Mesendoderm (in vitro differentiated cells): Measurements from ENCODE around the gene GPSM1.

Experiments used
- DNase-seq: peaks from one replicate; pipeline ENCODE4 v3.0.0; 2013
- H2AK5ac ChIP-seq: 2 replicates; pipeline ENCODE4 v1.6.1; 2013; ENCODE audit warnings: low read length, inconsistent platforms
- H2BK120ac ChIP-seq: 2 replicates; pipeline ENCODE4 v1.6.1; 2013; ENCODE audit warnings: low read depth, mild to moderate bottlenecking, low read length, moderate library complexity, mixed read lengths
- H2BK15ac ChIP-seq: replicated peaks from 2 replicates; pipeline ENCODE4 v1.6.1; 2013; ENCODE audit warnings: low read depth, mild to moderate bottlenecking, moderate library complexity
- H2BK5ac ChIP-seq: 2 replicates; pipeline ENCODE4 v1.6.1; 2013; ENCODE audit warnings: low read length, inconsistent platforms
- H3K18ac ChIP-seq: 2 replicates; pipeline ENCODE4 v1.6.1; 2013; ENCODE audit warnings: mild to moderate bottlenecking, low read length, mixed read lengths
- H3K23ac ChIP-seq: one replicate; pipeline ENCODE4 v1.6.1; 2013; ENCODE audit warnings: low read length
- H3K27ac ChIP-seq: 2 replicates; pipeline ENCODE4 v1.5.1; 2013; ENCODE audit warnings: low read depth, mild to moderate bottlenecking, inconsistent platforms, low read length, moderate library complexity
- H3K27me3 ChIP-seq: 2 replicates; pipeline ENCODE4 v1.6.1; 2013; ENCODE audit warnings: low read length, control low read depth, mild to moderate bottlenecking, inconsistent platforms; ENCODE audit not compliant: insufficient read depth, poor library complexity
- H3K36me3 ChIP-seq: 2 replicates; pipeline ENCODE4 v1.6.1; 2013; ENCODE audit warnings: low read length, inconsistent platforms; ENCODE audit not compliant: control insufficient read depth, insufficient read depth
- H3K4ac ChIP-seq: one replicate; pipeline ENCODE4 v1.6.1; 2013; ENCODE audit warnings: low read depth, mild to moderate bottlenecking, low read length, moderate library complexity
- H3K4me1 ChIP-seq: 2 replicates; pipeline ENCODE4 v1.6.1; 2013; ENCODE audit warnings: low read depth, low read length, inconsistent platforms; ENCODE audit not compliant: control insufficient read depth
- H3K4me2 ChIP-seq: 2 replicates; pipeline ENCODE4 v1.6.1; 2013; ENCODE audit warnings: low read length
- H3K4me3 ChIP-seq: 2 replicates; pipeline ENCODE4 v1.5.1; 2013; ENCODE audit warnings: mild to moderate bottlenecking, low read length
- H3K56ac ChIP-seq: one replicate; pipeline ENCODE4 v1.6.1; 2013; ENCODE audit warnings: low read length
- H3K79me1 ChIP-seq: 2 replicates; pipeline ENCODE4 v1.6.1; 2013; ENCODE audit warnings: low read length, inconsistent platforms
- H3K79me2 ChIP-seq: 2 replicates; pipeline ENCODE4 v1.6.1; 2013; ENCODE audit warnings: mild to moderate bottlenecking, low read length; ENCODE audit not compliant: control insufficient read depth, insufficient read depth
- H3K9ac ChIP-seq: 2 replicates; pipeline ENCODE4 v1.6.1; 2013; ENCODE audit warnings: low read length, inconsistent platforms
- H4K5ac ChIP-seq: one replicate; pipeline ENCODE4 v1.6.1; 2013; ENCODE audit warnings: low read length
- H4K8ac ChIP-seq: one replicate; pipeline ENCODE4 v1.6.1; 2013; ENCODE audit warnings: low read depth, mild to moderate bottlenecking, control low read depth, low read length, moderate library complexity
- WGBS: extraction: QIAGEN DNeasy Blood & Tissue Kit; methylation state at CpG from one replicate; pipeline ENCODE4 v1.1.7; 2013; ENCODE audit warnings: low lambda C conversion rate, missing lambda C conversion rate; ENCODE audit not compliant: insufficient coverage; ENCODE audit errors: extremely low coverage; 5-methylcytosine and 5-hydroxymethylcytosine counted together

The GPSM1 gene

DNA sequence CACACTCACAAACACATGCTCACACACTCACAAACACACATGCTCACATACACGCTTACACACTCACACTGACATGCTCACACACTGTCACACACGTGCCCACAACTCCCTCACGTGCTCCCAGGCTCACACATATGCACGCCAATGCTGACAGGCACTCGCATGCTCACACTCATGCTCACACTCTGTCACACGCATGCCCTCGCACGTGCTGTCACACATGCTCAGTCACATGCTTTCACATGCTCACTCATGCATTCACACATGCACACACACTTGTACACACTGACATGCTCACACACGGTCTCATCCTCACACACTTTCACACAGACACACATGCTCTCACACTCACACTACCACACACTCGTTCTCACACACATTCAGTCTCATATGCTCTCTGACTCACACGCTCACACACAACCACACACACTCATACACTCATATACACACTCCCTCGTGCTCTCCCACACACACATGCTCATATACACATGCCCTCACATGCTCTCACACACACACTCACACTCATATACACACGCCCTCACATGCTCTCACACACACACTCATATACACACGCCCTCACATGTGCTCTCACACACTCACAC lies 33.8 kb upstream of the GPSM1 start:
- Histone ChIP-seq H3K4me3 (peak overlapping the region; percentile 26), H3K79me2 (no peaks in the 10 kb centered on the region), H2BK5ac (no peak overlapping the region), H3K9ac (no peak overlapping the region), H2BK15ac (no peak overlapping the region), H3K56ac (no peak overlapping the region), H2AK5ac (no peak overlapping the region), H3K23ac (no peak overlapping the region), H2BK120ac (no peak overlapping the region), H3K4me2 (no peak overlapping the region), H3K4ac (no peak overlapping the region), H3K18ac (no peak overlapping the region), H3K36me3 (no peaks in the 10 kb centered on the region), H4K8ac (no peak overlapping the region), H4K5ac (no peak overlapping the region), H3K4me1 (no peaks in the 10 kb centered on the region), H3K27me3 (no peaks in the 10 kb centered on the region), H3K79me1 (no peaks in the 10 kb centered on the region), H3K27ac (no peak overlapping the region)
- WGBS = 100% methylated on average over 5 of the region's 14 CpGs
- no peak for DNase-seq

DNA sequence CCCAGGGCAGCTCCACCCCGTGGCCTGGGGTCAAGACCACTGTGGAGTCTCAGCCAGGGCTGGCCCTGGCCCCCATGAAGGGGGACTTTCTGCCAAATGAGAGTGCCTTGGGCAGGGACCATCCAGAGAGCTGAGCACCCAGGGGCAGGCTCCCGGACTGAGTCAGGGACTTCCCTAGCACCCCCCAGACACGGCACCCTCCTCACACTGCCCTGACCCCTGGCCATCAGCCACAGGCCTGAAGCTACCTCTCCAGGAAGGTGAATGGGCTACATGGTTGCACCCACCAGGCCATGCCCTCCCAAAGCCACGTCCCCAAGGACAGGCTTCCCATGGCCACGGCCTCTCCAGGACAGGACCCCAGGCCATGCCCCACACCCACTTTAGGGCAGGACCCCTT lies 32.9 kb upstream of the GPSM1 start:
- Histone ChIP-seq H3K9ac (no peak overlapping the region), H2BK120ac (no peak overlapping the region), H2AK5ac (no peak overlapping the region), H3K4me1 (no peaks in the 10 kb centered on the region), H3K4me2 (no peak overlapping the region), H3K79me2 (no peaks in the 10 kb centered on the region), H4K8ac (no peak overlapping the region), H3K23ac (no peak overlapping the region), H2BK15ac (no peak overlapping the region), H2BK5ac (no peak overlapping the region), H3K4ac (no peak overlapping the region), H3K4me3 (no peak overlapping the region), H3K56ac (no peak overlapping the region), H3K36me3 (no peaks in the 10 kb centered on the region), H3K27ac (no peak overlapping the region), H3K18ac (no peak overlapping the region), H3K27me3 (no peaks in the 10 kb centered on the region), H4K5ac (no peak overlapping the region), H3K79me1 (no peaks in the 10 kb centered on the region)
- WGBS = no CpG with 5 or more reads among the region's 5 CpGs
- DNase-seq = no peak

DNA sequence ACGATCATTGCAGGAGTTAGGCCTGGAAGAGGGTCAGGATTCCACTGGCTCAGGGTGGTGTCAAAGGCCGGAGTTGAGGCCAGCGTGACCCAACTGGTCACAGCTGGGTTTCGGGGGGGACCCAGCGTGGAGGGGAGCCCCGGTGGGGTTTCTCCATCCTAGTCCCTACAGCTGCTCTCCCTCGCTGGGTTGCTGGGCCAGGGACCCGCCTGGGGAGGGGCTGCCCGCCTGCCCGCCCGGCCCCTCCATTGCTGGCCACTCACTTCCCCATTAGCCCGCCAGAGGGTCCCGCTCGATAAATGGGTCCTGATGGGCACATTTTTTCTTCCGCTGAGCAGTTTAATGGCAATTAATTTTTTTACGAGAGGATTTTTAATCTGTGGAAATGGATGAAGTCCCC lies 32.3 kb upstream of the GPSM1 start:
- Histone ChIP-seq H3K79me1 (no peaks in the 10 kb centered on the region), H3K27me3 (no peaks in the 10 kb centered on the region)
- WGBS = no CpG with 5 or more reads among the region's 16 CpGs

DNA sequence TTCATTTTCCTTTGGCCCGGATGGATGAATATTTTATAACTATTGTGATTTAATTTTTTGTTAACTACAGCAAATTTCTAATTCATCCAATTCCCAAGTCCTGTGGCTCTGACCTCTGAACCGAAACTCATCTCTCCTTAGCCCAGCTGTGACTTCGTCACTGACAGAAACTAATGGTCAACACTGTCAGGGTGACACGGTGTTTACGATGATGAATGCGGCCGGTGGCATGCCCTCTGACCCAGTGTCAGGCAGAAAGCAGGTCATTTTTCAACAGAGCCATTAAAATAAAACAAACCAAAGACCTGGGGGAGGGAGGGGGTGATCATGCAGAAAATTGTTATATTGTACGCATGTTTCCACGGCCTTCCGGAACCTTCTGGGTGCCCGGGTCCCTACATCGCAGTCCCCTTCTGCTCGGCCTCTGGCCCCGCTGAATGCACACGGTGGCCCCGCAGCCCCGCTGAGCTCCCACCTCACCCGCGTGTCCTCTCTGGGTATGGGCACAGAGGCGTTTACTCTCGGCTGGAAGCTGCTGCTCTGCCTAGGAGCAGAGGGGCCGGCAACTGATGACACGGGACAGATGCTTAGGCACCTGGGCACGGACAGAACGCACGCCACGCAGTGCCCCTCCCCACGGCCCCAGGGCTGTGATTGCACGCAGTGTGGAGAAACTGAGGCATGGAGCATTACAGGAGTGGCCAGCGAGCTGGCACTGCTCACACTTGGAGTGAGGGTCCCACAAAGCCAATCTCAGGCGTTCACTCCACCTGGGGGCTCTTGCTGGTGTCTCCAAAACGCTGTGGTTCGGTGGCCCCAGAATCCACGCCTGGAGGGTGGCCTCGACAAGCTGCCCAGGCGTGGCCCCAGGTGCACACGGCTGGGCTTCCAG lies 31.6 kb upstream of the GPSM1 start:
- no CpG with 5 or more reads among the region's 37 CpGs for WGBS
- no peak overlapping the region for H3K27ac ChIP-seq

More for the DNA sequence above, 32.3 kb upstream of the GPSM1 start:
- H3K4me2 ChIP-seq = no peak overlapping the region
- H3K36me3 ChIP-seq = no peaks in the 10 kb centered on the region
- no peak overlapping the region for H4K8ac ChIP-seq
- no peak overlapping the region for H3K4me3 ChIP-seq
- H2BK120ac ChIP-seq = no peak overlapping the region
- H3K4ac ChIP-seq = no peak overlapping the region
- H2AK5ac ChIP-seq = no peak overlapping the region
- H3K18ac ChIP-seq = no peak overlapping the region
- H2BK15ac ChIP-seq = no peak overlapping the region
- no peak overlapping the region for H3K27ac ChIP-seq
- H3K4me1 ChIP-seq = no peaks in the 10 kb centered on the region
- no peak overlapping the region for H2BK5ac ChIP-seq
- no peak overlapping the region for H3K9ac ChIP-seq
- no peak overlapping the region for H3K56ac ChIP-seq
- no peaks in the 10 kb centered on the region for H3K79me2 ChIP-seq
- no peak overlapping the region for H4K5ac ChIP-seq
- no peak for DNase-seq
- no peak overlapping the region for H3K23ac ChIP-seq

DNA sequence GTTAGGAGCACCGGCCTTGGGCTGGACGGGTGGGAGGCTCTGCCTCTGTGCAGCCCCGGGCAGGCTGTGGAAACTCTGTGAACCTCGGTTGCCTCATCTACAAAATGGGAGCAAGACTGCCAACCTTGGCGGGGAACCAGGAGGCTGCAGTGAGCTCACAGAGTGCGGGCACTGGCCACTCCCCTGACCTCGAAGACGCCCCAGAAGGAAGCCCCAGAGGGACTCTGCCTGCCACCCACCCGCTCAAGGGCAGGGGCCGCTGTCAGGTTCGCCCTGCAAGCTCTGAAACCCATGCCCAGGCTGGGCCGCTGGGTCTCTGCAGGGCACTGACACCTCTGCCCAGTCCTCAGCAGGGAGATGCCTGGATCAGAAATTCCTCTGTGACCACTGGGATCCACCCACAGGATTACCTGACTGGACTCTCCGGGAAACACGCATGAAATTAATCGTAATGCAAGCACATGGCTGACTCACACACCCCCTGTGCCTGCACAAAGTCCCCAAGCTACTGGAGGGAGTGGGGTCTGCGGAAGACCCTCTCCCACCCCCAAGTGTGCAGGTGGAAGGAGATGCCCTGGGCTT lies 30.8 kb upstream of the GPSM1 start:
- H2BK15ac ChIP-seq = no peak overlapping the region
- no peaks in the 10 kb centered on the region for H3K79me2 ChIP-seq
- no peak for DNase-seq
- H3K23ac ChIP-seq = no peak overlapping the region
- no peak overlapping the region for H3K27ac ChIP-seq
- no peaks in the 10 kb centered on the region for H3K4me1 ChIP-seq
- H2AK5ac ChIP-seq = no peak overlapping the region
- no peak overlapping the region for H2BK5ac ChIP-seq
- H3K27me3 ChIP-seq = no peaks in the 10 kb centered on the region
- no peak overlapping the region for H3K18ac ChIP-seq
- no peaks in the 10 kb centered on the region for H3K36me3 ChIP-seq
- H4K8ac ChIP-seq = no peak overlapping the region
- H3K4me3 ChIP-seq = no peak overlapping the region
- H4K5ac ChIP-seq = no peak overlapping the region
- H3K79me1 ChIP-seq = no peaks in the 10 kb centered on the region
- H3K9ac ChIP-seq = no peak overlapping the region
- no CpG with 5 or more reads among the region's 16 CpGs for WGBS
- no peak overlapping the region for H3K4me2 ChIP-seq
- no peak overlapping the region for H3K56ac ChIP-seq
- no peak overlapping the region for H3K4ac ChIP-seq
- no peak overlapping the region for H2BK120ac ChIP-seq

More for the DNA sequence above, 31.6 kb upstream of the GPSM1 start:
- Histone ChIP-seq H2BK120ac (no peak overlapping the region), H3K4me1 (no peaks in the 10 kb centered on the region), H3K23ac (no peak overlapping the region), H2BK5ac (no peak overlapping the region), H3K27me3 (no peaks in the 10 kb centered on the region), H3K4me2 (no peak overlapping the region), H3K4ac (no peak overlapping the region), H3K79me2 (no peaks in the 10 kb centered on the region), H3K79me1 (no peaks in the 10 kb centered on the region), H3K56ac (no peak overlapping the region), H3K4me3 (no peak overlapping the region), H2BK15ac (no peak overlapping the region), H3K9ac (no peak overlapping the region), H3K36me3 (no peaks in the 10 kb centered on the region), H4K5ac (no peak overlapping the region), H2AK5ac (no peak overlapping the region), H4K8ac (no peak overlapping the region), H3K18ac (no peak overlapping the region)
- DNase-seq = no peak
